ENCODE data around the gene CYFIP1. TPM values are rescaled to one million over a fixed set of nuclear protein-coding genes. Genes with fewer than 3 reads are reported as not detected.
A peak's percentile ranks its signal among the peaks of the same experiment; 100 is the strongest.

Gene CYFIP1
- total RNA-seq, 6 experiments from 2014 or later, result 122 to 142 (median 131) TPM

DNA sequence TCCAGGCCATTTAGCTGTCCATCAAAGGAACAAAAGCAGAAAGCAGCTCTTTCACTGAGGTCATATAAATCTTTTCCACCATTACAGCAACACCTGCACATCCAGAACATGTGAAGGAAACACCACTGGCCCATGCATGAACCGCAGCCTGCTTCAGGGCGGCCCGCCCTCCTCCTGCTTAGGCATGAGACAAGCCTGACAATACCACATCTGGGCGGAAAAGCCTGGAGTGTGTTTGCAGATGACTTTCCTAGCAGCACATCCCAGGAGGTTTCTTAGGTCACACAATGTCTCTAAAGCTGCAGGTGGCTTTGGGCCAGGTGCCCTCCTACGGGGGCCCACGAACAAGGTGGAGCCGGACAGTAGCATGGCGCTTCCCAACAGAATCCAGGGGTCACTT is 19.6 kb downstream of the CYFIP1 start:
- Mint-ChIP-seq H3K9me3 (no peaks in the 10 kb centered on the region), H3K27me3 (ENCODE audit: insufficient read depth) (peaks cover 7% of the 10 kb centered on the region), H3K27ac (0 out of 2 replicates have a peak overlapping the region, but pooled peaks have one; percentile 88), H3K4me1 (ENCODE audit: low read depth) (peaks cover 45% of the 10 kb centered on the region), H3K36me3 (ENCODE audit: low read depth) (no peaks in the 10 kb centered on the region), H3K4me3 (no peak overlapping the region)
- TF ChIP-seq, protein P1, sequence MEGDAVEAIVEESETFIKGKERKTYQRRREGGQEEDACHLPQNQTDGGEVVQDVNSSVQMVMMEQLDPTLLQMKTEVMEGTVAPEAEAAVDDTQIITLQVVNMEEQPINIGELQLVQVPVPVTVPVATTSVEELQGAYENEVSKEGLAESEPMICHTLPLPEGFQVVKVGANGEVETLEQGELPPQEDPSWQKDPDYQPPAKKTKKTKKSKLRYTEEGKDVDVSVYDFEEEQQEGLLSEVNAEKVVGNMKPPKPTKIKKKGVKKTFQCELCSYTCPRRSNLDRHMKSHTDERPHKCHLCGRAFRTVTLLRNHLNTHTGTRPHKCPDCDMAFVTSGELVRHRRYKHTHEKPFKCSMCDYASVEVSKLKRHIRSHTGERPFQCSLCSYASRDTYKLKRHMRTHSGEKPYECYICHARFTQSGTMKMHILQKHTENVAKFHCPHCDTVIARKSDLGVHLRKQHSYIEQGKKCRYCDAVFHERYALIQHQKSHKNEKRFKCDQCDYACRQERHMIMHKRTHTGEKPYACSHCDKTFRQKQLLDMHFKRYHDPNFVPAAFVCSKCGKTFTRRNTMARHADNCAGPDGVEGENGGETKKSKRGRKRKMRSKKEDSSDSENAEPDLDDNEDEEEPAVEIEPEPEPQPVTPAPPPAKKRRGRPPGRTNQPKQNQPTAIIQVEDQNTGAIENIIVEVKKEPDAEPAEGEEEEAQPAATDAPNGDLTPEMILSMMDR (IDR thresholded peaks at IDR 0.05), result no peak
- no peak for DNase-seq

DNA sequence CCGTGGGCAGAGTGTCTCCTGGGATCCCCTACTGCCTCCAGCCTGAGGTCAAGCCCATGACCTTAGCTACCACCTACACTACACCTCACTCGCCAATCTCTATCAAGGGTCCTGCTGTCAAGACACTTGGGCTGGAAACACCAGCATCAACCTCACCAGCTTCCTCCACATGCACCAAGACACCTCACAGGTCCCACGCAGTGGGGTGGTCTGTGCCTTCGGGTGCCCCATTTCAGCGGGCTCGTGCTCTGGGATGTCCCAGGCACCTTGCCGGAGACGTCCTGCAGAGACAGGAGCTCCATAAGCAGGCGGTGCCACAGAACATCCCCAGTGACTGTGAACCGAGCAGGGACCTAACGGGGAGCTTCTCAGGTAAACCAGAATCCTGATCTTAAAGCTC is 20.0 kb downstream of the CYFIP1 start:
- Mint-ChIP-seq H3K4me1 (ENCODE audit: low read depth) (peaks cover 45% of the 10 kb centered on the region), H3K9me3 (no peaks in the 10 kb centered on the region), H3K27ac (peak overlapping the region; percentile 64), H3K27me3 (ENCODE audit: insufficient read depth) (peaks cover 7% of the 10 kb centered on the region), H3K36me3 (ENCODE audit: low read depth) (no peaks in the 10 kb centered on the region), H3K4me3 (no peak overlapping the region)
- no peak for DNase-seq
- TF ChIP-seq, protein P1 (IDR thresholded peaks at IDR 0.05), result no peak

DNA sequence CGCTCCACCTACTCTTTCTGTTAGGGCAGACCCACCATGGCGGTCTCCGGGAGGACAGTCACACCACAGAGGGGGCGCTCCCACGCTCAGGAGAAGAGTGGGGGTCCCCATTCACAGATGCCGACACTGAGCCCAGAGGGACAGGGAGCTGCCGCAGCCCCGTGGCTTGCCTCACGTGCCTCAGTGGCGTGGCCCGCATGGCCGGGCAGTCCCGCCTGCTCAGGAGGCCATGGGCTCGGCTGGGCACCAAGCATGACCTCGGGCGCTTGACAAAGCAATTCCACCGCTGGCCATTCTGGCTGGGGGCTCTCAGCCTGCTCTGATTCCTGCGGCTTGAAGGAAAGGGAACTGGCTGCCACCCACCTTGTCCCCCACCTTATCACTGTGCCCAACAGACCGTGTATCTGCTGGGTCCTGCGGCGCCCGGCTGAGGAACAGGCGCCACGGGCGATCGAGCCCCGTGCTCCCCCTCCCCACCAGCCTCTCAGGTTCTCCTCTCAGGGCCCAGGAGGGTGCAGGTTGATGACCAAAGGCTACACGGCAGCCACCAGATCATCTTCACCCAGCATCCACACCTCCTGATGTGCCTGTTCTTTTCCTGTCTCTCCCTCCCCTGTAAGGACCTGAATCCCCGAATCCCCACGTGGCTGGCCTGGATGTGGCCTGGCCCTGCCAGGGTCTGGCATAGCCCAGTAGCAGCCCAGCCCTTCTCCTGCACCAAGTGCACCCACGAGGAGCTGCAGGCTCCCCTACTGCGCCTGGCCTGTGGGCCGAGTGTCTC is 20.7 kb downstream of the CYFIP1 start:
- H3K9me3 Mint-ChIP-seq, result no peaks in the 10 kb centered on the region
- TF ChIP-seq, protein P1 (IDR thresholded peaks at IDR 0.05), result no peak
- H3K4me1 Mint-ChIP-seq (ENCODE audit: low read depth), result peaks cover 41% of the 10 kb centered on the region
- no peak overlapping the region for H3K27ac Mint-ChIP-seq
- no peak overlapping the region for H3K4me3 Mint-ChIP-seq
- no peaks in the 10 kb centered on the region for H3K36me3 Mint-ChIP-seq (ENCODE audit: low read depth)
- H3K27me3 Mint-ChIP-seq (ENCODE audit: insufficient read depth), result peaks cover 4% of the 10 kb centered on the region
- no peak for DNase-seq

DNA sequence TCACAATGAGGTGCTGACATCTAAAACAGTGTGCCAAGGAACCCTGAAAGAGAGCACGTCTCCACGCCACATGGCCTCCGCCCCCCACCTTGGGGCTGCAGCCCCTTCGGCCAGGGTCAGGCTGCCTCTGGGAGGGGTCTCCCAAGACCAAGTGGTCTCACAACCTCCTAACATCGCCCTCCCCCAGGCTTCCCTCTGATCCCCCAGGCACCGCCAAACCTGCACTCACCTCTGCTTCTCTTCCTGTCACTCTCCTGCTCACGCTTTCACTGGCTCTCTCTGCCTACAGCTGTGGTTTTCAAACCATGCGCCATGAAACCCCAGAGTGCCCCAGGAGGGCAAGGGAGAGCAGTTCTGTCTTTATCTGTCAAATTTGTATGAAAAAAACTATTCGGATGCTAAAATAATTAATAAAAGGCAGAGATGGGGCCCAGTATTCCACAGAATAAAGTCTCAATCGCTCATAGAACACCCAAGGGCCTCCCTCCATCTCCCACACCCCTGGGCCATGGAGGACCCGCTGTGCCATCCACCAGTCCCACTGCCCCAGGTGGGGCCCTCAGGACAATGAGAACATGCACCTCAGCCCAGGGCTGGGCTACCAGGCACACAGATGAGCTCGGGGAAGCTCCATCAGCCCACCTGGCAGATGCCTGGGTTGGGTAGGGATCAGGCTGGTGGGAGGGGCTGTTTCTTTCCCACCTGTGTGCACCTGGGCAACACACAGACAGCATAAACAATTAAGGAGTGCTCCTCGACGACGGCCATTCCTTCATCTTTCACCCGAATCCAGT is 21.5 kb downstream of the CYFIP1 start:
- DNase-seq, result no peak
- H3K9me3 Mint-ChIP-seq, result no peaks in the 10 kb centered on the region
- TF ChIP-seq, protein P1 (IDR thresholded peaks at IDR 0.05), result no peak
- no peaks in the 10 kb centered on the region for H3K36me3 Mint-ChIP-seq (ENCODE audit: low read depth)
- H3K27me3 Mint-ChIP-seq (ENCODE audit: insufficient read depth), result no peaks in the 10 kb centered on the region; the same call in 1 of the 2 replicates
- no peak overlapping the region; the same call in 1 of the 2 replicates for H3K27ac Mint-ChIP-seq
- H3K4me1 Mint-ChIP-seq (ENCODE audit: low read depth), result peaks cover 33% of the 10 kb centered on the region
- no peak overlapping the region for H3K4me3 Mint-ChIP-seq

DNA sequence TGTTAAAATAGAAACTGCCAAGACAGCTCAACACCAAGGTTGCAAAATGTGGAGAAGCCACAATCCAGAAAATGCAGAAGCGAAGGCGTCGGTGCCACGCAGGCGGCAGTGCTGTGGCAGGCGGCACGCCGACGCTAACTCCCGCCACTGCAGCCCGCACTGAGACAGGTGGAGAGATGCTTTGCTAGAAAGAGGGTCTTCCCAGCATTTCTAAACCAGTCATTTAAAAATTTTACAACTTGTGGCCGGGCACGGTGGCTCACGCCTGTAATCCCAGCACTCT is 23.2 kb downstream of the CYFIP1 start:
- H3K4me1 Mint-ChIP-seq (ENCODE audit: low read depth), result peaks cover 15% of the 10 kb centered on the region
- no peaks in the 10 kb centered on the region for H3K9me3 Mint-ChIP-seq
- no peak overlapping the region for H3K4me3 Mint-ChIP-seq
- no peak for DNase-seq
- H3K36me3 Mint-ChIP-seq (ENCODE audit: low read depth), result peaks cover 5% of the 10 kb centered on the region; the same call in 1 of the 2 replicates
- H3K27ac Mint-ChIP-seq, result no peak overlapping the region
- TF ChIP-seq, protein P1 (IDR thresholded peaks at IDR 0.05), result no peak
- no peaks in the 10 kb centered on the region for H3K27me3 Mint-ChIP-seq (ENCODE audit: insufficient read depth)
